Bone marrow (tissue), 2 donors: ENCODE measurements around the gene TTLL3.
"Not testable (repeated sequence)": the region's sequence is repeated elsewhere in the genome, so short reads cannot be mapped to it uniquely, and the experiment has no call there.

Experiments used
- DNase-seq, 2 donors: peaks; one replicate each; lab custom pipeline; 2025; lab: John Stamatoyannopoulos, UW

The TTLL3 gene

DNA sequence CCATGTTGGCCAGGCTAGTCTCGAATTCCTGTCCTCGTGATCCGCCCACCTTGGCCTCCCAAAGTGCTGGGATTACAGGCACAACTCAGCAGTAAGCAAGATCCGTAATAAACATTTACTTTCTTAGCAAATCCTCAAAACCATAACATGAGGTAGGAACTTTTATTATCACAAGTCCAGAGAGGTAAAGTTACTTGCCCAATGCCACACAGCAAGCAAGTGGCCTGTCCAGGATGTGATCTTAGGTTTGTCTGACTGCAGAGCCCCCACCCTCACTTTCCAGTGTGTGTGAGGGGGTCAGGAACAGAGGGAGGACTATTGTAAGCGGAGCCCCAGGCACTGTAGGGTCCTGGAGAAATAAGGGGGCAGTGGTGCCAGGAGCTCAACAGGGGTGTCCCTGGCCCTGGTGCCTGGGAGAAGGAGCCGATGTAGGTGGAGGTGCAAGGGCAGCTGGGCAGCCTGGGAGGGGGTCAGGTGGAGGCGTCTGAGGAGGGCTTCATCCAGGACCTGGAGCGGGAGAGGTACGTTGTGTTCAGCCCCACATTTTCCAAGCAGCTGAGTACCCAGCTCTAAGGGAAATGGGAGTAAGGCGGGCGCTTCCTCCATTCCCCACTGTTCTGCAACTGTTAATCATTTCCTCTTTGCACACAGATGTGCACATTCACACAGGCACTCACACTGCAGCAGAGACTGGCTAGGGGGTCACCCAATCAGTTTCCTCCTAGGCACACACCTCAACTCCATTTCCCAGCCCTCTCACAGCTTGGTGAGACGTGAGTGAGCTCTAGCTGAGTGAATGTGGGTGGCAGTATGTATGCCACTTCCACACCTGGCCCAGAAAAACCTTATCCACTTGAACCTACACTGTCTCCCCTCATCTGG lies 27.9 kb downstream of the TTLL3 start:
- peak in 1 of 2 donors; percentile 50 for DNase-seq

DNA sequence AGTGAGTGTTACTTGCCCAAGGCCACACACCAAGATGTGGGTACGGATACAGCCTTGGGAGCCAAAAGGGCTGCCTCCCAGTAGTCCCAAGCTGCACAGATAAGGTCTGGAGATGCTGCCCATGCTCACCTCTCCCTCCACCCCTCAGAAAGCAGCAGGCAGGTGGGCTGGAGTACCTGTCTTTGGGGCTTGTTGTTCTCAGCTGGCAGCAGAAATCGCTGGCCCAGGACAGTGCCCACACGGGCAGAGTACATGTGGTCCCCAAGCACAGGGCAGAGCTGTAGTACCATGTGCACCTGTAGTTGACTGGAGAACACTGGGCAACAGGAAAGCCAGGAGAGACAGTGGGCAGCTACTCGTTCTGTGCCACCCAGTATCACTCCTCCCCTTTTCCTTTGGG lies 28.8 kb downstream of the TTLL3 start:
- no peak for DNase-seq

DNA sequence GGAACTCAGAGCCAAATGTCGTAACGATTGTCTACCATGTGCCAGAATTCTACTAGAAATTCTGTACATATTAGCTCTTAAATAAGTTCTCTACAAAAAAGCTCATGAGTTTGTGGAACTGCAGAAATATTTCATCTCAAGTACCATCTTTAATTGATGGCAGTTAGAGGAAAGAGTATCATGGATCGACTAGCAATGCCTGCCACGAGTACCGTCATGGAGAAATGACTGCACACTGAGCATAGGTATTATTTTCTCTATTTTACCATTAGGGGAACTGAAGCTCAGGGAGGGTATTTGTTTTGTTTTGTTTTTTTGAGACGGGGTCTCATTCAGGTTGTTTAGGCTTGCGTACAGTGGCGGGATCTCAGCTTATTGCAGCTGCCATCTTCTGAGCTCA lies 31.0 kb downstream of the TTLL3 start:
- DNase-seq, result no peak

DNA sequence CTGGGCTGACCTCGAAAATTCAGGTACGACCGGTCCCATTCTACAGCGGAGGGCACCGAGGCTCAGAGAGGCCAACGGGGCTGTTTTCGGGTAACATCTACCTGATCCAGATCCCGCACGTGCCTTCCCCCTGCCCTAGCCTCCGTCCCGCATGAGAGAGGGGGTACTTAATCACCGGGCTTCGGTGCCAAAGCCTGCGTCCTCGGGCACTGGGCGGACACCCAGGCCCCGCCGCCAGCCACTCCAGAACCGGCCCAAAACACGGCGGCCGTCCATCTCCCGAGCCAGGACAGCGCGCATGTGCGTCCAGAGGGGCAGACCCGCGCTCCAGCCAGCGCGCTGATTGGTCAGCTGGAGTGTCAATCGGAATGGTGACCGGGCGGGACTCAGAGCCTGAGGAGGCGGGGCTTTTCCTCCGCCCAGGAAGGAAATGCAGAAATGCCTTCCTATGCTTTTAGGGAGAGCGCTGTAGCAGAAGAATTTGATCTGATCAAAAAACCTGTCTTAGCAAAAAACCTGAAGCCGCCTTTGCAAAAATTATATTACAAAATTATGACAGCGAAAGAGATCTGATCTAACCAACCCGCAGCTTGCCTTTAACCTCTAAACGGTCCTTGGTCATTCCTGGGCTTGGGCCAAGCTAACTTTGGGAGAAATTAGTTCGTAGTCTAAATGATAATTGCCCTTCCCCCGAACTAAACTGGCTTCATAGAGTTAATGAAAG lies 33.8 kb downstream of the TTLL3 start, which contains the start of gene RPUSD3:
Gene RPUSD3, minus strand, starts transcription at position 294 of the 724 bp plus-strand sequence. Its CDS starts 18 bp downstream, at position 276.
- peak; percentile 83 to 89 for DNase-seq

DNA sequence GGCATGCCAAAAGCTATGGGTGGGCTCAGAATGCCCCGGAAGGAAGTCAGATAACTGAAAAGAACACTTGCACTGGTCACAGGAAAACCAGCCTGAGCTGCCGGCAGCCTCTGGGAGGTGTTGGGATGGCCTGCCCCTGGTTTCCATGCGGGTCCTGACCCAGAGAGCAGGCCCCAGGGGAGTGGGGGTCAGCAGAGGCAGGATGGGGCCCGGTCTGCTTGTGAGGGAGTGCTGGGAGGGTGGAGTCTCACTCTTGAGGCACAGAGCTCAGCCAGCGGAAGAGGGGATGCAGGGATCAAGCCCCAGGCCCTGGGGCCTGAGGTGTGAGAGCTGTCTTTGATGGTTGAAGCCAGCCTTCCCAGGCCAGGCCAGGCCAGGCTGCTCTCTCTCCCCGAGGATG lies 36.2 kb downstream of the TTLL3 start:
- no peak for DNase-seq

DNA sequence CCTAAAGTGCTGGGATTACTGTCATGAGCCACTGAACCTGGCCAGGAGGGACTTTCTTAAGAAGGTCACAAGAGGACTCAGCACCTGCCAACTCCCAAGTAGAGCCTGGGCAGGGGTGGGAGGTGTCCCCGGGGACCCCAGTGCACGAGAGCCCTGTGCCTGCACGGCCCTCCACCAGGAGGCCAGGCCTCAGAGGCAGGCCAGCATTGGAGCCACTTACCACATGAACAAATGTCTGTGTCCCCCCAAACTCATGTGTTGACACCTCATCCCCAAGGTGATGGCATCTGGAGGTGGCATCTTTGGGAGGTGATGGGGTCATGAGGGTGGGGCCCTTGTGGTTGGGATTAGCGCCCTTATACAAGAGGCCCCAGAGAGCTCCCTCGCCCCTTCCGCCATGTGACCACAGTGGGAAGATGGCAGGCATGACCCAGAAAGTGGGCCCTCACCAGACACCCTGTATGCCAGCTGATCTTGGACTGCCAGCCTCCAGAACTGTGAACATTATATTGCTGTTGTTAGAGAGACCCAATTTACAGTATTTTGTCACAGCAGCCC lies 36.9 kb downstream of the TTLL3 start:
- no peak for DNase-seq

DNA sequence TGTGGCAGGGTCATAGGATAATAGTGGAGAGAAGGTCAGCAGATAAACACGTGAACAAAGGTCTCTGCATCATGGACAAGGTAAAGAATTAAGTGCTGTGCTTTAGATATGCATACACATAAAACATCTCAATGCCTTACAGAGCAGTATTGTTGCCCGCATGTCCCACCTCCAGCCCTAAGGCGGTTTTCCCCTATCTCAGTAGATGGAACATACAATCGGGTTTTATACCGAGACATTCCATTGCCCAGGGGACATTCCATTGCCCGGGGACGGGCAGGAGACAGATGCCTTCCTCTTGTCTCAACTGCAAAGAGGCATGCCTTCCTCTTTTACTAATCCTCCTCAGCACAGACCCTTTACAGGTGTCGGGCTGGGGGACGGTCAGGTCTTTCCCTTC lies 37.8 kb downstream of the TTLL3 start:
- DNase-seq, result not testable (repeated sequence)

DNA sequence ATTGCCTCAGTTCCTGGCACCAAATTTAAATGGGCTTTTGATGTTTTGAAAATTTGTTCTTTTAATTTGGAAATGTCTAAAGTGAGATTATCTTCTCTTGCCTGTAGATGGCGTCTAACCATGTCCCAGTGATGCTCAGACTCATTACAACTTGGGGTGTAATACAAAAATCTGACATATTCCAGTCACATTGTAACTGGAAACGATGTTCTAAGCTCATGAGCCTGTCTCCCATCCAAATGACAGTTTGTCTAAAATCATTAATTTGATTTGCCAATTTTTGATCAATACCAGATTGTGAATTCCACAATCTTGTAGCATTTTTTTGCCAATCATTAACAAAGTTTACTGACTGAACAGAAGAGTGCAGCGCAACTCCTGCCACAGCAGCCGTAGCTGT lies 38.8 kb downstream of the TTLL3 start:
- peak in 1 of 2 donors; percentile 6 for DNase-seq

DNA sequence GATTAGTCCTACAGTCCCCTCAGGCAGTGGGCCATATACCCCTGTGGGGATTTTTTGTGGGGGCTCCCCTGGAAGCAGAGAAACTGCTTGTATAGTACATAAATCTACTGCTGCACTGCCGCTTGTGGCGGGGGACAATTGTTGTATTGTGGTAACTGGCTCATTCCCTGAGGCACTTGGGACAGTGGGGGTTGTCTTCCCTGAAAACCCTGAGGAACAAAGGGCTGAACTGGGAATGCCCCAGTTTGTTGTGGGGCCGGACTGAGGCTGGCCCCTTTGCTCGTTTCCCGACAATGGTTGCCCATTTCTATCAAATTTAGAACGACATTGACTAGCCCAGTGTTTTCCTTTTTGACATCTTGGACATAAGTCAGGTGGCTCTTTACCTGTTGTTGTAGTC lies 41.3 kb downstream of the TTLL3 start:
- not testable (repeated sequence) for DNase-seq

DNA sequence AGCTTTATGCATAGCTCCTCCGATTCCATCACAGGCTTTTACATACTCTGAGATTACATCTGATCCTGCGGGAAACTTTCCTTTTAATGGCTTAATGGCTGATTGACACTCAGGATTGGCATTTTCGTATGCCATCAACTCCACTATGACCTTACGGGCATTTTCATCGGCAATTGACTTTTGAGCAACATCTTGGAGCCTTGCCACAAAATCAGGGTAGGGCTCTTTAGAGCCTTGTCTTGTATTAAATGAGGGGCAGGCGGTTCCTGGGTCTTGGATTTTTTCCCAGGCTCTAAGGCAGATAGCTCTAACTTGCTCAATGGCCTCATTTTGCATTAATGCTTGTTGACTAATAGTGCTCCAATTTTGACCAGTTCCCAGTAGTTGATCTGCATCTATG lies 41.9 kb downstream of the TTLL3 start:
- DNase-seq, result not testable (repeated sequence)

DNA sequence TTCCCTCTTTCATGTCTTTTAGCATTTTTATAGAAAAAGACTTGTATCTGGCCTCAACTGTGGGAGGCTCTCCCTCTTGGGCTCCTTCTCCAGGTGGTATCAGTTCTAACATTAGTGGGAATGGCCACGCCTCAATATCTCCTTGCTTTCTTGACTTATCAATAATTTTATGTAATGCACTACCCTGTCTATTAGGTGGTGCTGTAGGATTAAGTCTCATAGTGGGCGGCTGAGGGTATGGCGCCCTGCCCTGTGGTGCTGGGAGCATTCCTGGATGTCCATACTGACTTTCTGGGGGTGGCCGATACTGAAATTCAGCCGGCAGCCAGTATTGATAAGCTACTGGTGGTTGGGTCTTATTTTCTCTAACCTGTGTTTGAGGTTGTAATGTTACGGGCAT lies 42.5 kb downstream of the TTLL3 start:
- DNase-seq, result no peak

DNA sequence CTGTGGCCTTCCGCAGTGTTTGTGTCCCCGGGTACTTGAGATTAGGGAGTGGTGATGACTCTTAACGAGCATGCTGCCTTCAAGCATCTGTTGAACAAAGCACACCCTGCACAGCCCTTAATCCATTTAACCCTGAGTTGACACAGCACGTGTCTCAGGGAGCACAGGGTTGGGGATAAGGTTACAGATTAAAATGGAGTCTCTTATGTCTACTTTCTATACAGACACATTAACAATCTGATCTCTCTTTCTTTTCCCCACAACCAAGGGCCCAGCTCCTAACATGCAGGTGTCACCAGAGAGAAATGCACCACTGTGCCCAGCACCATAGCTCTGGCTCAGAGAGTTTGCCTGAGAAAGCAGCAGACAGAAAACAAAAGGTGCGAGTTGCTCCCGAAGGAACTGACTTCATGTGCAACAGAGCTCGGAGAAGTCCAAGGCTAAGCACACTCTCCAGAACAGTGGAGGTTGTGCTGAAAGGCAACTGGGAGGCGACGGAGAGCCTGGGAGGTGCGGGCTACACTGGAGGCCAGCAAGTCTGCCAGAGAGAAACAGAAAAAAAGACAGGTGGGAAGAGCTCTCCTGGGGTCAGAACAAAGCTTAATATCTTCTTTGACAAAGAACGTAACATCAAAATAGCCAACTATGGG lies 44.4 kb downstream of the TTLL3 start:
- not testable (repeated sequence) for DNase-seq

DNA sequence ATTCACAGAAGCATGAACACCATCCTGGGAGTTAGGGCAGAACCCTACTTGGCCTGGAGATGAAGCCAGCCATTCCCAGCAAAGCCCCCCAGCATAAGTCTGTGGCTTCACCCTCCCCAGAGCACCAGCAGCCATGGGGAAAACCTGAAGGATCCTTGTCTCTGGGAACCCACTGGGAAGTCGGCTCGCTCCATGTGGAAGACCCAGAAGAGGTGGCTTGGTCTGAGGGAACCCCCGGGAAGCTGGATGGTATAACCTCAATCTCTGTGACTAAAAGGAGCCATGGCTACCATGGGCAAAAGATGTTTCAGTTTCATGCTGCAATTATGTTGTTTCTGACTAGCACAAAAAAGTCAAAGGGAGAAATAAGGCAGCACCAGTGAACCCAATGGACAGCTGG lies 45.5 kb downstream of the TTLL3 start:
- no peak for DNase-seq

DNA sequence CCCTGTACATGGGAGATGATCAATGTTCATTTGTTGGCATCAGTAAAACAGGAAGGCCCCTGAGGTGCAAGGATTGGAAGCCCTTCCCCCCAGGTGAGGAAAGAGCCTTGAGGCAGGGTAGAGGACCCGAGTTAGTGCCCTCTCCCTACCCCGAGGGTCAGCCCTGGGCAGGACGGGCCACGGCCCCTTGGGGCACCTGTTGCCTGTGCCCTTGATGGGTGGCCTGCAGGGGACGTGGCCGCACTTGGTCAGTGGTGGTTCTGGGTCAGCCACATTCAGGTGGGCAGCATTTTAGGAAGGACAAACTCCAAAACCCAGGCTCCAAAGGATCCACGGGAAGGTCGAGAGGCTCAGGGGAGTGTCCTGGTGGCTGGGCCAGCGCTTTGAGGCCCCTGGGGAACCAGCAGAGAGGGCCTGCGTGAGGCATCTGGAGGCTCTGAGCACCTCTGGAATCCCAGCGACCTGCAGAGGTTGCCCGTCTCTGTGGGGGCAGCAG lies 49.5 kb downstream of the TTLL3 start:
- DNase-seq, result no peak

DNA sequence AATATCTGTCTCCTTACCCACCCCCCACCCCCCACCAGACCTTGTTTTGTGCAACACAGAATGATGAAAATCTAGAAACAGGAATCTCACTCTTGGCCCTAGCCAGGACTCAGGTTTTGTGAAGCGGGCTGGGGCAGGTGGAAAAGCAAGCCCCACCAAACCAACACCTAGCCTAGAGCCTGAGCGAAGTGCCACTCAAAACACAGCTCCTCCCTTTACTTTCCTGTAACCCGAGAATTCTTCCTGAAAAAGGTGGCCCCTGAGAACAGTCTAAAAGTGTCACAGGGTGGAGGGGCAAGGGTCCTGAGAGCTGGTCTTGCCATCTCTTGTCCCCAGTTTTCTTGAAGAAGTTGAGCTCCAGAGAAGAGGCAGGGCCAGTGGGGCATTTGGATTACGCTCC lies 51.1 kb downstream of the TTLL3 start:
- no peak for DNase-seq

DNA sequence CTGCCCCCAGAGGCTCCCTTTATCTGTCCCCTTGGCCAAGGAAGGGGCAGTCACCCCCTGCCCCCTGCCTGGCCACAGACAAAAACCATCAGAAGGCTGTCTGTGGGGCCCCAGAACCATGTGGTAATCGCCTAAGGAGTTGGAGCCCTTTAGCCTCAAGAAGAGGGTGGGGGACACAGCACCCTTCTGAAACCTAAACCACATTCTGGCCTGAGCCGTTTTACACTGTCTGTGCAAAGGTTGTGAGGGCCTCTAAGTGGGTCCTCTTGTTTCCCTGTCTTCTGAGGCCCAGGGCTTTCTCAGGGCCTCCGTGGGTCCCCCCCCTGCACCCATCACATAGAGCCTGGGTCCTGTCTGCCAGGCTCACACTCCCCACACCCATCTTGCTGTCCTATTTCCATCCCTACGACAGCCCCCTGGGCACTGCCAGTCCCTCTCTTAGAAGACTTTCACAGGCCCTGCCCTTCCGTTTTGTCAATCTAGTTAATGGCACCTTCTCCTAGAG lies 51.6 kb downstream of the TTLL3 start:
- no peak for DNase-seq

DNA sequence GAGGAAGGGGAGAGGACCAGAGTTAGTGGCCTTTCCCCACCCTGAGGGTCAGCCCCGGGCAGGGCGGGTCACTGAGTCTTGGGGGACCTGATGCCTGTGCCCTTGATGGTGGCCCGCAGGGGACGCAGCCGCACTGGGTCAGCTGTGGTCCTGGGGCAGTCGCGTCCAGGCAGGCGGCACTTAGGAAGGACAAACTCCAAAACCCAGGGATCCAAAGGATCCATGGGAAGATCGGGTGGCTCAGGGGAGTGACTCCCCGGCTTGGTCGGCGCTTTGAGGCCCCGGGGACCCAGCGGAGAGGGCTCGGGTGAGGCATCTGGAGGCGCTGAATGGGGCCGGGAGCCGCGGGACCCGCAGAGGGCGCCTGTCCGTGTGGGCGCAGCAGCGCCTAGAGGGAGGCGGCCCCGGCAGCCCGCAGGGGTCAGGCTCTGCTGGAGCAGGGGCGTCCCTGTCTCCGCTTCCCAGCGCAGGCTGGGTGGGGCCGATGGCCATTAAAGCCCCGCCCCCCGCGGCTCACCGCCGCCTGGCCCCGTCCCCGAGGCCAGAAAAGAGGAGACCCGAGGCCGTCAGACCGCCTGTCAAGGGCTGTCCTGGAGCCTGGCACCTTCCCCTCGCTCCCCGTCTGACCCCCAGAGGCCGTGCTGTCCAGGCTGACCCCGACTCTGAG lies 52.5 kb downstream of the TTLL3 start:
- peak in 1 of 2 donors; percentile 62 for DNase-seq

DNA sequence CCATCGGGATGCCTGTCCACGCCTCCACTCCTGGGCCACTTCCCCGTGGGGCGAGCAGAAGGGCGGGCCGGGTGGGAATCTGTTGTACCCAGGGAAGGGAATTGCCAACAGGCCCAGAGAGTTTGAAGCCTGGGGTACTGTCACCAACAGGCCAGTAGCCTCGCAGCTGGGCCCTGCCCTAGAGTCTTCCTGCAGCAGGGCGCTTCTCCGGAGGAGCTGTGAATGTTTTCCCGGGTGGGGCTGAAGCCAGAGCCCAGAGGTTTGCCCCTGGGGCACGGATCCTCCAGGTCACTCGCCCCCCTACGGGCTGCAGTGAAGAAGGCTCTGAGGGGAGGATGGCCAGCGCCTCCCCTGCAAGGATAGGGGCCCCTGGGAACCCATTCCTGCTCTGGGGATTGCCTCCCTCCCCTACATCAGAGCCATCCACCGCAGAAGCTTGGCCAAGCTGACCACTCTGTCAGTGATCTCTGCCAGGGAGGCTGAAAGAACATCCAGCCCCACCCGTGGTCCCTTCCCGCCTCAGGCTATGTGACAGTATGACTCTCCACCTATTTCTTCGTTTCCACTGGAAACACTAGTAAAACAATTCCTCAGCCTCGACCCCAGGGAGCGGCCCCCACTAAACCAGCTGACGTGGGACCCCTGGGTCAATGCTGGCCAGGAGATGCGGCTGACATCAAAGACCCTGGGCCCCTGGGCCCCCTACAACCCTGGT lies 53.2 kb downstream of the TTLL3 start:
- DNase-seq, result no peak

DNA sequence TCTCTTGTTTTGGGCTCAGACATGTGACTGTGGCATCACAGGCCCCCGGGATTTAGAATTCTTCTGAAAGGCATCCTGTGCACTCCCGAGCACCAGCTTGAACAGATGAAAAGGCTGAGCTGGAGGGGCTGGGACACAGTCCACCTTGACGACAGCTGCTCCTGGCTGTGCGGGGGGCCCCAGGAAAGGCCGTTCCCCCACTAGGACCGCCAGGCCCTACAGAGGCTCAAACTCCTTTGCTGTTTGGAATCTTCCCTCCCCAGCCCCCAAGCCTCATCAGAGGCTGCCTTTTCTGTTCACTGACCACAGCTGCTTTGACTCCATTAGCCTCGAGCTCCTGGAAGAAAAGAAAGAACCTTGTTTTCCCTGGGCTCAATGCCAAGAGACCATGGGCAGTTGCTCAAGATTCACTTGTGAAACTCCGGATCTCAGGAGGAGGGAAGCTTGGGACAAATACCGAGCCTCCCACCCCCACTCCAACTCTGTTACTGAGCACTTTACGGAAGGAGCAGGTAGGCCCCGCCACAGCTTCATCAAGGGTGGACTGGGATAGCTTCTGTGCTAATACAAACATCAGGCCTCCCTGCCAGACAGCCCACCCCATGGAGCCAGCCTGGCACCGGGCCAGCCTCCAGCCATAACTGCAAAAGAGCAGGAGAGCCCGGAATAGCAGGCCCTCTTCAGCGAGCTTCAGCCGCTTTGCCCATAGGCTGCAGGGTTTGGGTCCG lies 54.3 kb downstream of the TTLL3 start:
- no peak for DNase-seq

DNA sequence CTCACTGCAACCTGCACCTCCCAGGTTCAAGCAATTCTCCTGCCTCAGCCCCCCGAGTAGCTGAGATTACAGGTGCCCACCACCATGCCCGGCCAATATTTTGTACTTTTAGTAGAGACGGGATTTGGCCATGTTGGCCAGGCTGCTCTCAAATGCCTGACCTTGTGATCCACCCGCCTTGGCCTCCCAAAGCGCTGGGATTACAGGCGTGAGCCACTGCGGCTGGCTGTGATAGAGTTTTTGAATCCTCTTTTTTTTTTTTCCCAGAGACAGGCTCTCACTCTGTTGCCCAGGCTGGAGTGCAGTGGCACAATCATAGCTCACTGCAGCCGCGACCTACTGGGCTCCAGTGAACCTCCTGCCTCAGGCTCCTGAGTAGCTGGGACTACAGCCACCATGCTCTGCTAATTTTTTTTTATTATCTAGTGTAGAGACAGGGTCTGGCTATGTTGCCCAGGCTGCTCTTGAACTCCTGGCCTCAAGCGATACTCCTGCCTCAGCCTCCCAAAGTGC lies 55.1 kb downstream of the TTLL3 start:
- not testable (repeated sequence) for DNase-seq
